ENCODE measurements around the gene BCL2L12.

BCL2L12 gene

DNA sequence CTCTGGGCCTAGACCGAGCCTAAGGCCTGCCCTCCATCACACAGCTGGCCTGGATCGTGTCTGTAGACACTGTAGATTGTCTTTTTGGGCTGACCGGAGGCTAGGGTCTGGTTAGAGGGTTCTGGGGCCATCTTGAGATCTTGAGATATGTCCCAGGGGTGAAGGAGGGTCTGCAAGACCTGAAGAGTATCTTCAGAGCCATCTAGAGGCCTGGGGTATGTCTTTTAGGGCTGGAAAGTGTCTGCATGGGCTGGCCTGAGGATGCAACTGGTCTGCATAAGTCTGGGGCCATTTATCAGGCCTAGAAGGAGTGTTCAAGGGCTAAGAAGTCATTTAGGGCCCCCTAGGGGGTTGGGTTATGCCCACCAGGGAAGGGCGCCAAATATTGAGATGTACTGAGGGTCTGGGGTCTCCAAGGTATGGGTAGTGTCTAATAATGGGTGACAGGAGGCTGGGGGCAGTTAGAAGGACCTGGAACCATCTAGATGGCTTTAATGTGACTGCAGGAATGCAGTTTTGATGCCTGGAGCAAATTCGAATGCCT is 23.2 kb upstream of the BCL2L12 start:
- DNase-seq, result no peak

DNA sequence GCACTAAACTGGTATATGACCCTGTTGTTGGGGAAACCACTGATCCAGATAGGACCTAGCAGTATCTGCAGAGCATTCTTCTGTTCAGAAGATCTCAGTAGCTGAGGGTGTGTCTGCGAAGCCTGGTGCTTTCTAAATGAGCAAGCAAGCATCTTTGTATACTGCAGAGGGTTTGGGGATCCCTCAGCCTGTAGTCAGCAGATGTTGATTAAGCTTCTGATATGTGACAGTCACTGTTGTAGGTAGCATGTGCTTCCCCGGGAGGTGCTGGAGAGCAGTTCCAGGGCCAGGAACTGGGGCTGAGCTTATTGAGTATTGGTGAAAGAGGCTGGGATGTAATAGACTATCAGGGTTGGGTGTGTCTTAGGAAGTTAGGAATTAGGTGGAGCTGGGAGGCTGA is 22.3 kb upstream of the BCL2L12 start:
- no peak for DNase-seq

GRCh38 chr19:49645592-49645991 is 20.1 kb upstream of the BCL2L12 start:
- no peak for DNase-seq

DNA sequence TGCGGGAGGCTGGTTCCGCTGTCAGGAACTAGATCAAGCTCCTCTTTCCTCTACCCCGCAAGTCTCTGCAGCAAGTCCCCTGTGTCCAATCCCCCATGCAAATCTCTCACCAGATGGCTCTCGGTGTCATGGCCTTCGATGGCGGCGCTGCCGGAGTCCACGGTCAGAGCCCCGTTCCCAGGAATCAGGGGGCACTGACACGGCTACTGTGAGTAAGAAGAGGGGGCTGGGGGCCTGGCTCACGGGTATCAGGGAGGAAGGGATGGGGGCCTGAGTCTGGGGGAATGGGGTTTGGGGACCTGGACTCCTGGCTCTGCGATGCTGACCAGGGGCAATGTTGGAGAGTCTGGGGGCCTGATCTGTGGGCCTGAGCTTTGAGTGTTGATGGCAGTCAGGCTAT is 19.7 kb upstream of the BCL2L12 start:
- DNase-seq, result no peak

DNA sequence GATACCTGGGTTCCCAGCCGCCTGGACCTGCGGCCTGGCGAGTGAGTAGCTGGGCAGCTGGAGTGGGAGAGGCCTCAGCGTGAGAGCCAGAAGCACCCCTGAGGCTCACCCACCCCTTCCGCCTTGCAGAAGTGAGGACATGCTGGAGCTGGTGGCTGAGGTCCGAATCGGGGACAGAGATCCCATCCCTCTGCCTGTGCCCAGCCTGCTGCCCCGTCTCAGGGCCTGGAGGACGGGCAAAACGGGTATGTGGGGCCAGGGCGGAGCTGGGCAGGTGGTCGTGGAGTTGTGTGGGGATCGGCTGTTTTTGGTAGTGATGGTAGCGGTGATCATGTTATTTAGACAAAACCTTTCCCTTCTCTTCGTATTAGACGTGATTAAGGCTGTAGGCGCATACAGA is 19.1 kb upstream of the BCL2L12 start:
- DNase-seq, result no peak

GRCh38 chr19:49651029-49651819 is 14.5 kb upstream of the BCL2L12 start:
- DNase-seq, result no peak

- DNase-seq, result no peak
Measured at GRCh38 chr19:49651820-49652550, 13.7 kb upstream of the BCL2L12 start.

- DNase-seq, result no peak
Measured at GRCh38 chr19:49652551-49653465, 12.9 kb upstream of the BCL2L12 start.

GRCh38 chr19:49653466-49653806 is 12.3 kb upstream of the BCL2L12 start:
- no peak for DNase-seq

DNA sequence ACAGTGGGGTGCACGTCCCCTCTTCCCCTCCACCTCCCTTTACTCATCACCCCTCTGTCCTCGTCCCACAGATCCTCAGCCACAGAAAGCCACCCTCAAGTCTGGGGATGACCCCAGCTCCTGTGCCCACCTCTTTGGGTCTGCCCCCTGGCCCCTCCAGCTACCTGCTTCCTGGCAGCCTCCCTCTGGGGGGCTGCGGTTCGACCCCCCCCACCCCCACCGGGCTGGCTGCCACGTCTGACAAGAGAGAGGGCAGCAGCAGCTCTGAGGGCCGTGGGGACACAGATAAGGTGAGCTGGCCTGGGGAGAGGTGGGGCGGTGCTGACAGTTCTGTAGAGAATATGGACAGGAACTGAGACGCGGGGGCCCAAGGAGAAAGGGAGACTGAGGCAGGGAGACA is 11.2 kb upstream of the BCL2L12 start:
- DNase-seq, result no peak

- DNase-seq, result no peak
Measured at GRCh38 chr19:49655570-49656455, 9.9 kb upstream of the BCL2L12 start.

GRCh38 chr19:49656456-49657109 is 9.2 kb upstream of the BCL2L12 start:
- DNase-seq, result no peak

DNA sequence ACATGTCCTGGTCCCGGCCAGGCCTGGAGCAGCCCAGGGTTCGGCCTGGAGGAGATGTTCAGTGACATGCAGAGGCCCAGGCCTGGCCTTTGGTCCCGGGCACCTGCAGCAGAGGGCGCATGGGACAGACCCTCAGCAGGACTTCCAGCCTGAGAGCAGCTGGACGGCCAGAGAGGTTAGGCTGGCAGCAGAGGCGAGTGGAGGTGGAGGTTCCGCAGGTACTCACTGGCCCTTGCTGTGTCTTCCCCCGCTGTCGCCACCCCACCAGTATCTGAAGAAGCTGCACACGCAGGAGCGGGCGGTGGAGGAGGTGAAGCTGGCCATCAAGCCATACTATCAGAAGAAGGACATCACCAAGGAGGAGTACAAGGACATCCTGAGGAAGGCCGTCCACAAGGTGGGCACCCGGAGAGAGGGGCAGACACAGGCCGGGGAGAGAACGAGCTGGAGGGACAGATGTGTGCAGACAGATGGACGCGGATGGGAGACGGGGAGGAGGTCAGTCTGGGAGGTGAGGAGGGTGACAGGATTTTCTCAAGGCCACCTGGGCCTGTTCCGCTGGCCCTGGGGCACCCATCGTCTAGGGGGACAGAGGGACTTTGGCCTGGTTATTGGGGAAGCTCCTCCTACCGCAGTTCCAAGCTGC is 8.1 kb upstream of the BCL2L12 start:
- DNase-seq, result no peak

GRCh38 chr19:49658139-49658517 is 7.6 kb upstream of the BCL2L12 start:
- DNase-seq, result no peak

- no peak for DNase-seq
Measured at GRCh38 chr19:49658566-49659442, 6.9 kb upstream of the BCL2L12 start.

GRCh38 chr19:49660338-49660961 is 5.3 kb upstream of the BCL2L12 start:
- DNase-seq, result no peak

- DNase-seq, result no peak
Measured at GRCh38 chr19:49662011-49662410, 3.7 kb upstream of the BCL2L12 start.

GRCh38 chr19:49663224-49663623 is 2.5 kb upstream of the BCL2L12 start:
- no peak for DNase-seq

All from retina (tissue), 1 donor.